NCI-H128 (cell line): ENCODE data around the gene PPP2R2C.

ENCODE experiments used
- DNase-seq: peaks from one replicate; lab custom pipeline; 2025; ENCODE audit not compliant: unreplicated experiment; lab: John Stamatoyannopoulos, UW

PPP2R2C gene

GRCh38 chr4:6469898-6470501 lies 2.4 kb downstream of the PPP2R2C start:
- DNase-seq = no peak

GRCh38 chr4:6469144-6469543 lies 3.3 kb downstream of the PPP2R2C start:
- DNase-seq = no peak

DNA sequence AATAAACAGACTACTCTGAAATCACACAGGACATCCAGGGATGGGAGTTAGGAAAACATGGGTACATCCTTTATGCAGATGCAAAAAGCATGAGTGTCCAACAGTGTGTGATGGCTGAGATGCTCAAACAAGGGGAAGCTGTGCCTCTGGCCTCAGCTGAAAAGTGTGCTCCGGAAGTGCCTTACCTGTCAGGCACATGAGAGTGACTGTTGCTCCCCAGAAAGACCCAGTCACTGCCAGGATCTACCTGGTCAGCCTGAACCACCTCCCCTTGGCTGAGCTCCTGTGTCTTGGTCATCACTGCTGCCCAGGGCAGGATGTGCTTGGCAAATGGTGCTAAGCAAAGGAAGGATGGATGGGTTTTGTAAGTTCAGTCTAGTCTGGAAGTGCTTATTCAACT lies 4.0 kb downstream of the PPP2R2C start:
- no peak for DNase-seq

DNA sequence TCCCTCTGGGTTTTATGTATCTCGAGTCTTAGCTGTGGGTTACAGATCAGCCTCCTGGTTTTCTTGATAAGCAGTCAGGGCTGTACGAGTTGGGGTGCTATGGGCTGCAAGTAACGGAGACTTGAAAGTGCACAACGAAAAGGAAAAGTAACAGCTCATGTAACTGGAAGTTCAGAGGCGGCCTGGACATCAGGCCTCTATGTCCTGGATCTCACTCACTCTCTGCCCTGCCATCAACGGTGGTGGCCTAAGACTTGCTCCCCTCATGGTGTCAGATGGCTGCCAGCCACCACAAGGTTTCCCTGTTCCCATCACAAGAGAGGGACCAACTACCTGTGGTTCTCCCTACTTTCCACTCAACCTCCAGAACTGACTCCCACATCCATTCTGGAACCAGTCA lies 4.8 kb downstream of the PPP2R2C start:
- DNase-seq = no peak

DNA sequence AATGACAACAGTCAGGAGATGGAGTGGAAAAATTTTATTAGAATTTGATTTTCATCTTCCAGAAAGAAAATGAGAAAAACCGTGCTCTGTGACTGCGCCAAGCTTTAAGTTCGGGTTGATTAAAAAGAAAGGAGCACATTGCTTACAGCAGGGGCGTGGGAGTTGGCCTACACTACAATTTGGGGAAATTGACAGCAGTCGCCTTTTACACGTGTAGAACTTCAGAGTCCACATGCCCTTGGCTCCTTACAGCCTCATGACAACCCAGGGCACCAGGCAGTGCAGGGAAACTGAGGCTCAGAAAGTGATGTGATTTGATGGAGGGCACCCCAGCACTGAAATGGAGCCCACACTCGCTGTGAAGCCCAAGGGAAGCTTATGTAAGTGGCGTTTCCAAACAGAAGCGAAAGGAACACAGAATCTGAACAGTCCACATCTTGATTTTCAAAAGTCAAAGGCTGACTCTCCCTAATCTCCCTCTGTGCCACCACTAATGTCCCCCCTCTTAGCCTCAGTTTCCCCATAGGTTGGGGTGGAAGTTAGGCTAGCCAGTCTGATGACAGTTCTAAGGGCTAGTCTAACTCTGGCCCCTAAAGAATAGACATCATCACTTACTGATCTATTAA lies 5.5 kb downstream of the PPP2R2C start:
- DNase-seq = no peak

- DNase-seq = no peak
Observed at GRCh38 chr4:6465955-6466354, 6.5 kb downstream of the PPP2R2C start.

DNA sequence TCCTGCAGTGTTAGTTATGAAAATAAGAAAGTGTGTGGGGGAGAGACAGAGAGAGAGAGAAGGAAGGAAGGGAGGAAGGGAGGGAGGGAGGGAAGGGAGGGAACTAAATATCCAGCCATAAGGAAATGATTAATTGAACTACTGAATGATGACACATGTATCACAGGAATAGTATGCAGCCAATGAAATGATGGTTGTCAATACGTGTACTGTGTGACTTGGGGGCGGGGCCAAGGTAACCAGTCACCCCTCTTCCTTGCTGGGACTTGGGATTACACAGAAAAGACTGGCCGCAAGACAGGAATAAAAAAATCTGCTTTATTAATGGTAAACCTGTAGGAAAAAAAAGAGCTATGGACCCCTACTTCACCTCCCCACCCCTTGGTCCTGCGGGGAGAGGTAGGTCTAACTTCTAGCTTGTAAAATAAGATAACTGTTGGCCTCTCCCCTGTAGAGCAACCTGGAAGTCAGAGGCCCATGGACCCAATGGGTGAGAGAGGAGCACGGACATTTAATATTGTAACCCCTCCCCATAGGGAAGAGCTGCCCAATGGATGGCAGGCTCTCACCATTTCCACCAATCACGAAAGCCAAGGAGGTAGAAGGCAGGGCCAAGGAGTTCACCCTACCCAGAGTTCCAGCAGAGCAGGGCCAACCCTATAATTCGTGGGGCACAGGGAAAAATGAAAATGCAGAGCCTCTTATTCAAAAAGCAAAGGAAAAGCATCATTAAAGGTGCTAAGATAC lies 7.4 kb downstream of the PPP2R2C start:
- DNase-seq = no peak

DNA sequence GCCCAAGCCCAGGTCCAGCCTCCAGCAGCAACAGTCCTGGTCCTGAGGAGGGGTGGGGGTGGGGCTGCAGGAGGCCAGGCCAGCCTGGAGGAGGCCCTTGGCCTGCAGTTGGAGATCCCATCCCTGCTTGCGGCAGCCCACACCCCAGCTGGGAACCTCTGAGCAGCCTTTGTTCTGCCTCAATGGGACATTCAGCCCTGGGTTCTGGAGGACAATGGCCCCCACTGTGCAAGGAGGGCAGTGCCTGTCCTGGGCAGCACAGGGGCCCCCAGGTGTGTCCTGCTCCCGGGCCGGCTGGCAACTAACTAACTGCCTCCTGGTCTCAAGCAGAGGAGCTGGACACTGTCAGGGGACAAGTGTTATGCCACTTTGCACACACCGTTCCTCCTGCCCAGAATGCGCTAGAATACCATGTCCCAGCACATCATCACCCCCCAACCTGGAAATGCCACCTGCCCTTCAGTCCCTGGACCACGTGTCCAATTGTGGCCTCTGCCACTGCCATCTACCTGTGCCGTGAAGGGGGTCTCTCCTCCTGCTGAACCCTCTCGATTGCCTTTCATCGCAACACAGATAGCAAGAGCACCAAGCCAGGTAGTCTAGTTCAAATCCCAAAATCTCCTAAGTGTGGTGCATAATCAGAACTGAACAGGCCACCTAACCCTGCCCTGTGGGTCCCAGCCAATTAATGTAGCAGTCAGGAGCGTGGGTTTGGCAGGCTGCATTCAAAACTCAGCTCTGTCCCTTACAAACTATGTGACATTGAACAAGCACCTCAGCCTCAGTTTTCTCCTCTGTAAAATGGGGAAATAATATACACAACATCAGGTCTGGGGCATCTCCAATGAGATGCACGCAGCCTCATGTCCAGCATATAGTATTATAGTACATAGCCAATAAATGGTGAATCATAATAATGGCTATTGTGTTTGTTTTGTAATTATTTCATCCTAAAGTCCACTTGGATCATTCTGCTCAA lies 8.8 kb downstream of the PPP2R2C start:
- DNase-seq = no peak

DNA sequence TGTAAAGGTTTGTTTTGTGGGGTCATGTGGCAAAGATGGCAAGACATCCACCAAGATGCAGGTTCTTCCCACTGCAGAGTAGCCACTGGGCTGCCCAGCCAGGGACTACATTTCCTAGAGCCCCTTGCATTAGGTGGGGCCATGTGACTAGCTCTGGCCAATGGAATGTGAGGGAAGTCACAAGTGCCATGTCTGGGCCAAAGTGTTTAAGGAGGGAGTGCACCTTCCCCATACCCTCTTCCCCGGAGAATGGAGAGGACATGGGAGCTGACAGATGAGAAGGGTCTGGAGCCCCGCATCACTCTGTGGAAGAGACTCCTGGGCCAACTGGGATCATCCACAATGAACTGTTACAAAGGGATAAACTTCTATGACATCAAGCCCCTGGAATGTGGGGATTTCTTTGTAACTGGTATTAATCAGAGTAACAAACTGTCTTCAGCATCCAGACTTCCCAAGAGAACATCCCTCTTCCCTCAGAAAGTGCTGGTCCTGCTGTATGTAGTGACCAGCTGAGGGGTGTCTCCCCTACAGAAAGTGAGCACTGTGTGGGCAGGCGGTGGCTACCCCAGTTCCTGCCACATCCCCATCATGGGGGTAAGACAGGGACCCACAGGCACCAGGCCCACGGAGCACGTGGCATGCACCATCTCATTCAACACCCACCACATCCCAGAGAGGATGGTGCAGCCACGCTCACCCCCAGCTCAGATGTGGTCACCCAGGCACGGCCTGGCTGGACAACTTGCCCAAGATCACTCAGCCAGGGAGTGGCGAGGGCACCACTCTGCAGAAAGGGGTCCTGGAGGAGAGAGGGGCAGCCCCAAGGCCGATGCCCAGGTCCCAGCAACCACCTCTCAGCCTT lies 10.9 kb downstream of the PPP2R2C start:
- DNase-seq = no peak

GRCh38 chr4:6460876-6461275 lies 11.5 kb downstream of the PPP2R2C start:
- DNase-seq = no peak

- DNase-seq = no peak
Observed at GRCh38 chr4:6458528-6458927, 13.9 kb downstream of the PPP2R2C start.

DNA sequence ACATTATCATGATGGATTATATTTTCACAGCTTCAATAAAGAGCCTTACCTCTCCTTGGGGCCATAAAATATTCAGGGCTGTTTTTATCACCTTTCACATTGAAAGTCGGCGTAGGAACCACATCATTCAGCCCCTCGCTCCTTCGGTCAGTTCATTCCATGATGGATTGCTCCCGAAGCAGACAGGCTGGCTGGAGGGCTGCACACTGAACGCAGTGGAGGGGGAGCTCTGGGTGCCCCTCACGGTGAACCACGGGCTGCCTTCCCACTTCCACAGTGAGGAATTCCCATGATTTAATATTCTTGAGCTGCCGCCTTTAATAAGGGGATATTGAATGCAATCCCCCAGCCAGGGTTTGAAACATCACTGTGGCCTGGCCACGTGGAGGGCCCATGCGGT lies 16.0 kb downstream of the PPP2R2C start:
- DNase-seq = no peak

GRCh38 chr4:6454112-6454910 lies 18.1 kb downstream of the PPP2R2C start:
- DNase-seq = no peak

DNA sequence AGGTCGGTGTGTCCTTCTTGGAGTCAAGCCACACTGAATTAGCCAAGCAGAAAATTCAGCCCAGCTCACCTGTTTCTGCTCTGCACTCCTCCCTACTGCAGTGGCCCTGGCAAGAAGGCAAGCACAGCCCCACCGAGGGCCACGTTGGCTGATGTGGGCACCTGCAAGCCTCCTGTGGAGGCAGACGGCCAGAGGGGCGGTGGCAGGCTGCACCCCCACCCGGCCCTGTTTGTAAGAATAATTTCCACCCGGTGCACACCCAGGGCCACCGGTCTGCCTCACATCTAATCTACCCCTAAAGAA lies 18.8 kb downstream of the PPP2R2C start:
- DNase-seq = no peak

DNA sequence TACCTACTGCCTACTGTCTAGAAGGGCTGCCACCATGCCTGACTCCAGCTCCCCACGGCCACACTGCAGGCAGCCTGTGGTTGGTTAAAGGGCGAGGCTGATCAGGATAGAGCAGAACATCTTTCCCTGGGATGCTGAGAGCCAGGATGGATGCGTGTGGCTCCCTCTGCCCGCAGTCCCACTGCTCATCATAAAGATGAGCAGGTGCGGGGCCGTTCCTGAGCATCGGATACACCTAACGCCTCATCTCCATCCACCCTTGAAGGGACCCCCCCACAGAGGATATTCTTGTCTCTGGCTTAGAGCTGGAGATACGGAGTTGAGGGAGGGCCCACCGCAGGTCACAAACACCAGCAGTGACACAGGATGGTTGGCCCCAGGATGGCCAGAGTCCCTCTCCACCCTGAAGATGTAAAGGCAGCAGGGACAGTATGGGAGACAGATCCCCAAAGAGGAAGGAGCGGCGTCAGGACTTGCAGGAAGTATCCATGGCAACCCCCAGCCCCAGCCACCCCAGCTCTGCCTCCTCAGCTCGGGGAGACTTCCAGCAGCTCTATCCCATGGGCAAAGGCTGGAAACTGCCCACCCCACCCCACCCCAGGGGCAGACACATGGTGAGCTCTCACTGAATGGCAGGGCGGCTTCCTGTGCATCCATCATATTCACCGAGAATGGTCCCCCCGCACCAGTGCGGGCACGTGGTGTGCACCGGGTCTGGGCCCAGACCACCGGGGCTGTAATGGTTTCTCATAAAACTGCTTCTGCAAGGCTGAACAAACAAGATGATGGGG lies 19.3 kb downstream of the PPP2R2C start:
- DNase-seq = no peak

- no peak for DNase-seq
Observed at GRCh38 chr4:6452116-6452896, 20.1 kb downstream of the PPP2R2C start.

DNA sequence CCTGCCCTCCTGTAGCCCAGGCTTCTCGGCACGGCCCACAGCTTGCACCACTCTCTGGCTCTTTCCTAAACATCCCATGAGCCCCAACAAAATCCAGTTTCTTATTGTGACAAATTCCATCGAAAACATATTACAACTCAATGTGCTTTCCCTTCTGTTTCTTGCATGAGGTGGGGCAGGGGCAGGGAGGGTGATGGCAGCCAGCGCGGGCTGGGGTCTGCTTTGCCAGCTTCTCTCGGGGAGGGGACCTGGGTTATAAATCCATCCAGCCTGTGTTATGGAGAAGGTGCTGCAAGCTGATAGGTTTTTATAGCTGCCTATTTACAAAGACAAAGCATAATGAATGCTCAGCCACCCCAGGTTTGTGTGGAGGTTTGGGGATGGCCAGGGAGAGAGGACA lies 21.1 kb downstream of the PPP2R2C start:
- no peak for DNase-seq

GRCh38 chr4:6450709-6451108 lies 21.7 kb downstream of the PPP2R2C start:
- DNase-seq = no peak
